Measurements from ENCODE around the gene SURF6. TPM values are rescaled to one million over a fixed set of nuclear protein-coding genes. Genes with fewer than 3 reads are reported as not detected.

SURF6 gene
- total and polyA plus RNA-seq, 2 experiments from 2014 or later = 17.6 to 27.6 TPM

DNA sequence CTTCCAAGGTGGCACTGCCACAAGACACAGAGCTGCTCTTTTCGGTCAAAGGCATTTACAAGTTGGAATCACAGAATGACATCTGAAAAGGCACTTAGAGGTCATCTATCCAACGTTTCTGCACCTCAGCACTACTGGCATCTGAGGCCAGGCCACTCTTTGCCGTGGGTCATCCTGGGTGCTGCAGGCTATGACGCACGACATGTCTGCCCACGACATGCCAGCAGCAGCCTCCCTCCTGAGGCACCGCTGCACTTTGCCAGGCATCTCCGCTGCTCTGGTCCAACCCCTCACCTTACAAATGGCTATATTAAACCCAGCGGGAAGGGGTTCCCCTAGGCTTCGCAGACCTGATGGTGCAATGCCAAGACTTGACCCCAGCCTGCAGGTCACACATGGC lies 31.8 kb upstream of the SURF6 start:
- no peak for ATAC-seq
- H3K4me2 ChIP-seq = no peak overlapping the region
- no peaks in the 10 kb centered on the region for H3K27me3 ChIP-seq (ENCODE audit: insufficient read depth)
- peaks cover 8% of the 10 kb centered on the region for H3K27me3 Mint-ChIP-seq (ENCODE audit: insufficient read depth, low read depth, poor library complexity)
- no peaks in the 10 kb centered on the region for H3K9me3 Mint-ChIP-seq
- H3K4me1 ChIP-seq (ENCODE audit: insufficient read depth) = no peaks in the 10 kb centered on the region
- peaks cover 73% of the 10 kb centered on the region for H4K20me1 ChIP-seq (replicated peaks; ENCODE audit: insufficient read depth)
- H3K27ac Mint-ChIP-seq = no peak overlapping the region
- H3K27ac ChIP-seq (ENCODE audit: low read depth) = no peak overlapping the region
- no peaks in the 10 kb centered on the region for H3K9me2 ChIP-seq (ENCODE audit: insufficient read depth)
- H3K4me3 Mint-ChIP-seq = no peak overlapping the region
- H3K36me3 Mint-ChIP-seq (ENCODE audit: low read depth) = peaks cover 68% of the 10 kb centered on the region
- TF ChIP-seq CREB1 (CRISPR knock-in tag; IDR thresholded peaks at IDR 0.05; ENCODE audit: low read depth) = no peak
- no peak for TF ChIP-seq ZNF114 (CRISPR knock-in tag; IDR thresholded peaks at IDR 0.05)
- no peak for TF ChIP-seq JUNB (IDR thresholded peaks at IDR 0.05; ENCODE audit: unreplicated experiment)
- TF ChIP-seq EZH2phosphoT487 (IDR thresholded peaks at IDR 0.05; ENCODE audit: unreplicated experiment) = no peak
- TF ChIP-seq, protein P1, sequence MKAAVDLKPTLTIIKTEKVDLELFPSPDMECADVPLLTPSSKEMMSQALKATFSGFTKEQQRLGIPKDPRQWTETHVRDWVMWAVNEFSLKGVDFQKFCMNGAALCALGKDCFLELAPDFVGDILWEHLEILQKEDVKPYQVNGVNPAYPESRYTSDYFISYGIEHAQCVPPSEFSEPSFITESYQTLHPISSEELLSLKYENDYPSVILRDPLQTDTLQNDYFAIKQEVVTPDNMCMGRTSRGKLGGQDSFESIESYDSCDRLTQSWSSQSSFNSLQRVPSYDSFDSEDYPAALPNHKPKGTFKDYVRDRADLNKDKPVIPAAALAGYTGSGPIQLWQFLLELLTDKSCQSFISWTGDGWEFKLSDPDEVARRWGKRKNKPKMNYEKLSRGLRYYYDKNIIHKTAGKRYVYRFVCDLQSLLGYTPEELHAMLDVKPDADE (IDR thresholded peaks at IDR 0.05) = no peak
- TF ChIP-seq NANOG (IDR thresholded peaks at IDR 0.05; ENCODE audit: borderline replicate concordance) = no peak
- no peak for TF ChIP-seq CTCF (conservative IDR thresholded peaks at IDR 0.05; ENCODE audit: low read depth in 2 of 2)
- peaks cover 21% of the 10 kb centered on the region for H3K36me3 ChIP-seq (ENCODE audit: insufficient read depth)
- H3K79me2 ChIP-seq (replicated peaks; ENCODE audit: insufficient read depth) = peaks cover 72% of the 10 kb centered on the region
- no peak overlapping the region for H3K4me3 ChIP-seq
- H3K4me1 Mint-ChIP-seq = peaks cover 11% of the 10 kb centered on the region; the same call in 2 of the 3 replicates
- no peak for DNase-seq (ENCODE audit: low spot score)
- H2AFZ ChIP-seq = no peak overlapping the region
- peaks cover 10% of the 10 kb centered on the region; the same call in 1 of the 2 replicates for H3F3A ChIP-seq (replicated peaks; ENCODE audit: low read depth)

DNA sequence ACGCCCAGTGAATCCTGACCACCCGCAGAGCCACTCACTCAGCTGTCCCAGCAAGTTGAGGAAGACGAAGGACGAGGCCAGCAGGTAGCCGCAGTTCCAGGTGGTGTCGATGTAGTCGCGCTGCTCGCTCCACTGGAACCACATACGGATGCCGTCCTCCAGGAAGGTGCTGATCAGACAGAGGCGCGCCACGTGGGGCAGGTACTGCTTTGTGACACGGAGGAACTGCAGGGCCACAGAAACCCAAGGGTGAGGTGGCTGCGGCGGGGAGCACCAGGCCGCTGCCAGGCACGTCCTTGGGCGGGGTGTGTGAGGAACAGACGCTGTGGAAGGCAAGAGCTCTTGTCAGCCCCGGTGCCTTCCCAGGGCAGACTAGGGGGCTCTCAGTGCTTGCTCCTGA lies 31.2 kb upstream of the SURF6 start:
- no peaks in the 10 kb centered on the region for H3K4me1 ChIP-seq (ENCODE audit: insufficient read depth)
- H3K4me1 Mint-ChIP-seq = peaks cover 8% of the 10 kb centered on the region; the same call in 2 of the 3 replicates
- ATAC-seq = no peak
- H4K20me1 ChIP-seq (replicated peaks; ENCODE audit: insufficient read depth) = peaks cover 68% of the 10 kb centered on the region
- H3K36me3 ChIP-seq (ENCODE audit: insufficient read depth) = peaks cover 23% of the 10 kb centered on the region
- no peak overlapping the region for H3K4me2 ChIP-seq
- no peaks in the 10 kb centered on the region for H3K9me2 ChIP-seq (ENCODE audit: insufficient read depth)
- H3K79me2 ChIP-seq (replicated peaks; ENCODE audit: insufficient read depth) = peaks cover 66% of the 10 kb centered on the region
- no peak overlapping the region for H3K4me3 Mint-ChIP-seq
- no peak overlapping the region for H3K27ac ChIP-seq (ENCODE audit: low read depth)
- H3K27me3 Mint-ChIP-seq (ENCODE audit: insufficient read depth, low read depth, poor library complexity) = peaks cover 8% of the 10 kb centered on the region
- peaks cover 68% of the 10 kb centered on the region for H3K36me3 Mint-ChIP-seq (ENCODE audit: low read depth)
- no peak overlapping the region for H2AFZ ChIP-seq
- no peak for DNase-seq (ENCODE audit: low spot score)
- no peaks in the 10 kb centered on the region for H3K27me3 ChIP-seq (ENCODE audit: insufficient read depth)
- H3K4me3 ChIP-seq = no peak overlapping the region
- H3K9me3 Mint-ChIP-seq = no peaks in the 10 kb centered on the region
- H3F3A ChIP-seq (replicated peaks; ENCODE audit: low read depth) = peaks cover 10% of the 10 kb centered on the region; the same call in 1 of the 2 replicates
- H3K27ac Mint-ChIP-seq = no peak overlapping the region
- no peak for TF ChIP-seq STAT1 (IDR thresholded peaks at IDR 0.05; ENCODE audit: unreplicated experiment)
- TF ChIP-seq EZH2phosphoT487 (IDR thresholded peaks at IDR 0.05; ENCODE audit: unreplicated experiment) = no peak
- no peak for TF ChIP-seq ZNF462 (CRISPR knock-in tag; IDR thresholded peaks at IDR 0.05)
- TF ChIP-seq ZNF114 (CRISPR knock-in tag; IDR thresholded peaks at IDR 0.05) = no peak
- TF ChIP-seq POLR2AphosphoS5 (IDR thresholded peaks at IDR 0.05; ENCODE audit: low read depth) = no peak
- TF ChIP-seq, protein P1 (IDR thresholded peaks at IDR 0.05) = no peak
- TF ChIP-seq NANOG (IDR thresholded peaks at IDR 0.05; ENCODE audit: borderline replicate concordance) = no peak
